HepG2 (cell line): ENCODE measurements around the gene LRRC73. TPM values are rescaled to one million over a fixed set of nuclear protein-coding genes. Genes with fewer than 3 reads are reported as not detected.

Experiments used
- ATAC-seq: fragments of 200-7000 bp; cut with Tn5 transposase; 3 replicates; pipeline ENCODE4 v1.9.1; 2020; ENCODE audit warnings: mild to moderate bottlenecking, moderate library complexity
- BruUV-seq: library from RNA; stranded (reverse); fragments of 400-500 nt; replicated peaks from 2 replicates; lab custom pipeline; 2021; lab: Mats Ljungman, UMichigan
- CTCF ChIA-PET: fragments of 300-600 bp; formaldehyde crosslinking; extraction: SDS; loops from one replicate; lab custom pipeline; 2021; ENCODE audit warnings: low total read pairs, inconsistent platforms, low intra/inter-chr PET ratio; lab: Yijun Ruan, JAX
- POLR2A ChIA-PET: fragments of 350-600 bp; sonication (Branson Sonifier 250); formaldehyde crosslinking; loops from one replicate; lab custom pipeline; 2020; ENCODE audit warnings: antibody characterized with exemption, inconsistent platforms; lab: Yijun Ruan, JAX
- DNase-seq: peaks from one replicate; pipeline ENCODE4 v3.0.0-alpha.2; 2015; ENCODE audit warnings: low spot score
- FAIRE-seq: peaks from 3 replicates; lab custom pipeline; 2011; peaks lifted over from hg19 to GRCh38; lab: Jason Lieb, UNC
- H2AFZ ChIP-seq: one replicate; pipeline ENCODE4 v1.6.1; 2011; ENCODE audit warnings: low read length, inconsistent platforms
- H3K27ac ChIP-seq: fragments of 300-600 bp; 3 replicates; pipeline ENCODE4 v1.8.0; 2011; ENCODE audit warnings: mixed run types, mild to moderate bottlenecking, mixed read lengths, low read length, inconsistent platforms; ENCODE audit not compliant: insufficient read depth; ENCODE audit errors: extremely low read length
- H3K27me3 ChIP-seq, 2 experiments: fragments of 200-600 bp in 1 of 2; 2 replicates in 1 of 2; 3 replicates in 1 of 2; pipeline versions ENCODE4 v1.6.0 to v1.8.0; 2011; ENCODE audit warnings: low read length in 2 of 2, mild to moderate bottlenecking in 2 of 2, moderate library complexity in 2 of 2, inconsistent platforms in 1 of 2; ENCODE audit not compliant: insufficient read depth in 2 of 2, control insufficient read depth in 1 of 2
- H3K36me3 ChIP-seq, 2 experiments: fragments of 200-600 bp in 1 of 2; replicated peaks in 1 of 2; 2 replicates in 1 of 2; 3 replicates in 1 of 2; pipeline versions ENCODE4 v1.5.1 to v1.8.0; 2011; ENCODE audit warnings: low read length in 2 of 2, inconsistent platforms in 1 of 2; ENCODE audit not compliant: insufficient read depth in 2 of 2, control insufficient read depth in 1 of 2
- H3K4me1 ChIP-seq: 2 replicates; pipeline ENCODE4 v1.5.1; 2012; ENCODE audit warnings: low read length, inconsistent platforms; ENCODE audit not compliant: insufficient read depth
- H3K4me2 ChIP-seq: 2 replicates; pipeline ENCODE4 v1.6.0; 2011; ENCODE audit warnings: low read depth, low read length, inconsistent platforms
- H3K4me3 ChIP-seq, 3 experiments: fragments of 200-600 bp in 1 of 3; sonication (generic), shearing (Covaris generic) in 1 of 3; replicated peaks in 1 of 3; 2 replicates each; pipeline ENCODE4 v1.5.1; 2011 to 2016; ENCODE audit warnings: low read length in 3 of 3, inconsistent platforms in 2 of 3, low read depth in 2 of 3, mild to moderate bottlenecking in 2 of 3, control low read depth in 1 of 3, mixed read lengths in 1 of 3; ENCODE audit not compliant: insufficient read depth in 1 of 3
- H3K79me2 ChIP-seq: one replicate; pipeline ENCODE4 v1.6.1; 2011; ENCODE audit warnings: low read length, inconsistent platforms; ENCODE audit not compliant: insufficient read depth
- H3K9ac ChIP-seq: 2 replicates; pipeline ENCODE4 v1.6.0; 2011; ENCODE audit warnings: mild to moderate bottlenecking, low read depth, low read length, inconsistent platforms; ENCODE audit not compliant: insufficient read depth
- H3K9me3 ChIP-seq: 2 replicates; pipeline ENCODE4 v1.5.1; 2012; ENCODE audit warnings: mild to moderate bottlenecking, low read length
- H4K20me1 ChIP-seq: 2 replicates; pipeline ENCODE4 v1.6.0; 2011; ENCODE audit warnings: inconsistent platforms, mild to moderate bottlenecking, low read length, moderate library complexity; ENCODE audit not compliant: insufficient read depth
- NR2F6 ChIP-seq, 2 experiments: IDR thresholded peaks; 2 replicates each; pipeline ENCODE4 v1.6.1; 2016; ENCODE audit warnings: antibody characterized with exemption in 1 of 2, mild to moderate bottlenecking in 1 of 2
- SPEN ChIP-seq: sonication (generic); formaldehyde crosslinking; IDR thresholded peaks from 2 replicates; pipeline ENCODE4 v1.5.1; 2020; ENCODE audit warnings: low read depth, mild to moderate bottlenecking, missing genetic modification reagents
- TBX2 ChIP-seq: sonication (generic); formaldehyde crosslinking; IDR thresholded peaks from 2 replicates; pipeline ENCODE4 v1.5.0; 2020; ENCODE audit warnings: missing genetic modification reagents, mild to moderate bottlenecking, borderline replicate concordance
- THAP11 ChIP-seq: IDR thresholded peaks from 2 replicates; pipeline ENCODE4 v1.6.1; 2016; ENCODE audit warnings: missing biosample characterization, missing genetic modification reagents
- ZNF549 ChIP-seq: sonication (generic); formaldehyde crosslinking; IDR thresholded peaks from 2 replicates; pipeline ENCODE4 v1.5.0; 2020; ENCODE audit warnings: missing genetic modification reagents
- WGBS: methylation state at CpG from one replicate; pipeline ENCODE4 v1.1.6; 2017; ENCODE audit warnings: low lambda C conversion rate; 5-methylcytosine and 5-hydroxymethylcytosine counted together
- in situ Hi-C: cut with HindIII; loops from 2 replicates; pipeline ENCODE4 v1.10.0; 2017; ENCODE audit warnings: low pct_unique_long_range_greater_than_20kb; ENCODE audit not compliant: extremely low pct_ligation_motif_present
- intact Hi-C: fragments of 100-400 bp; cut with micrococcal nuclease; formaldehyde crosslinking; loops from one replicate; pipeline ENCODE4 v1.10.0; 2022; ENCODE audit not compliant: unreplicated experiment
- polyA plus RNA-seq, 8 experiments: library from polyadenylated mRNA; depleted of rRNA in 3 of 8; stranded (reverse) in 7 of 8; unstranded in 1 of 8; fragments of >200 nt; fragmentation: Illumina TruSeq in 4 of 8; extraction: Trizol in 4 of 8; gene quantifications; 2 replicates each; pipeline versions ENCODE4 v1.2.1 to v1.2.3, GENCODE V29; 2011 to 2016; ENCODE audit warnings: low read depth in 4 of 8, missing spikeins in 1 of 8, mixed read lengths in 1 of 8; ENCODE audit not compliant: insufficient read depth in 1 of 8
- total RNA-seq, 5 experiments: library from RNA; depleted of rRNA; stranded (reverse); fragments of >200 nt; fragmentation: Illumina TruSeq; extraction: Trizol; gene quantifications; 2 replicates each; pipeline ENCODE4 v1.2.3, GENCODE V29; 2016; ENCODE audit warnings: low read depth in 1 of 5
- TF ChIP-seq, protein P1 (sequence below): IDR thresholded peaks from 2 replicates; pipeline ENCODE4 v1.6.1; 2016; ENCODE audit warnings: mild to moderate bottlenecking
- TF ChIP-seq, protein P2 (sequence below): sonication (generic); formaldehyde crosslinking; IDR thresholded peaks from 2 replicates; pipeline ENCODE4 v1.4.0; 2020; ENCODE audit warnings: missing genetic modification reagents, borderline replicate concordance

Gene LRRC73
- total and polyA plus RNA-seq, 2 of the 13 experiments (the other 11 are each of a cell fraction or from before 2014, with no cell fraction given) = 0.11 to 0.12 TPM

DNA sequence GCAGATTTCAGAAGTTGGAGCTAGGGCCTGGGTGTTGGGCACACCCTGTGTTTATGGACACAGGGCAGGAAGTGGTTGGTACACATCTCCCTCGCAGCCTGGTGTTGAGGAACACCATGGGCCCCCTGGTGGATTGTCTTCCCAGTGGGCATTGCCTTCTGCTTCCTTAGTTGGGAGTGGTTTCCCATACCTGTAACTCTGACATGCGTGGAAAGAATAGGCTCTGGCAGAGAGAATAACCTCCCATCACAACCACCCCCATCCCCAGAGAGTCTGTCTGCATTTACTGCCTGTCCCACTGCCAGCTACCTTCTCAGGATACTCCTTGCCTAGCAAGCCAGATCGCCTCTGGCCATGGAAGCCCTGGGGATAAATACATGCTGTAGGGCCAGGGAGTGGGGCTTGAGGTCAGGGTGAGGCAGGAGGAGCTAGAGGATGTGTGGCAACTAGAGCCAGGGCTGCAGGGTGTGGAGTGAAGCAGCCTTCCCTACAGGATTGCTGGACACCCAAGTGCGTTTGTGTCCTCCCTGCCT, 14.7 kb downstream of the LRRC73 start (continued):
- TF ChIP-seq, protein P1, sequence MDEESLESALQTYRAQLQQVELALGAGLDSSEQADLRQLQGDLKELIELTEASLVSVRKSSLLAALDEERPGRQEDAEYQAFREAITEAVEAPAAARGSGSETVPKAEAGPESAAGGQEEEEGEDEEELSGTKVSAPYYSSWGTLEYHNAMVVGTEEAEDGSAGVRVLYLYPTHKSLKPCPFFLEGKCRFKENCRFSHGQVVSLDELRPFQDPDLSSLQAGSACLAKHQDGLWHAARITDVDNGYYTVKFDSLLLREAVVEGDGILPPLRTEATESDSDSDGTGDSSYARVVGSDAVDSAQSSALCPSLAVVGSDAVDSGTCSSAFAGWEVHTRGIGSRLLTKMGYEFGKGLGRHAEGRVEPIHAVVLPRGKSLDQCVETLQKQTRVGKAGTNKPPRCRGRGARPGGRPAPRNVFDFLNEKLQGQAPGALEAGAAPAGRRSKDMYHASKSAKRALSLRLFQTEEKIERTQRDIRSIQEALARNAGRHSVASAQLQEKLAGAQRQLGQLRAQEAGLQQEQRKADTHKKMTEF (CRISPR knock-in tag) = no peak
- TF ChIP-seq, protein P2, sequence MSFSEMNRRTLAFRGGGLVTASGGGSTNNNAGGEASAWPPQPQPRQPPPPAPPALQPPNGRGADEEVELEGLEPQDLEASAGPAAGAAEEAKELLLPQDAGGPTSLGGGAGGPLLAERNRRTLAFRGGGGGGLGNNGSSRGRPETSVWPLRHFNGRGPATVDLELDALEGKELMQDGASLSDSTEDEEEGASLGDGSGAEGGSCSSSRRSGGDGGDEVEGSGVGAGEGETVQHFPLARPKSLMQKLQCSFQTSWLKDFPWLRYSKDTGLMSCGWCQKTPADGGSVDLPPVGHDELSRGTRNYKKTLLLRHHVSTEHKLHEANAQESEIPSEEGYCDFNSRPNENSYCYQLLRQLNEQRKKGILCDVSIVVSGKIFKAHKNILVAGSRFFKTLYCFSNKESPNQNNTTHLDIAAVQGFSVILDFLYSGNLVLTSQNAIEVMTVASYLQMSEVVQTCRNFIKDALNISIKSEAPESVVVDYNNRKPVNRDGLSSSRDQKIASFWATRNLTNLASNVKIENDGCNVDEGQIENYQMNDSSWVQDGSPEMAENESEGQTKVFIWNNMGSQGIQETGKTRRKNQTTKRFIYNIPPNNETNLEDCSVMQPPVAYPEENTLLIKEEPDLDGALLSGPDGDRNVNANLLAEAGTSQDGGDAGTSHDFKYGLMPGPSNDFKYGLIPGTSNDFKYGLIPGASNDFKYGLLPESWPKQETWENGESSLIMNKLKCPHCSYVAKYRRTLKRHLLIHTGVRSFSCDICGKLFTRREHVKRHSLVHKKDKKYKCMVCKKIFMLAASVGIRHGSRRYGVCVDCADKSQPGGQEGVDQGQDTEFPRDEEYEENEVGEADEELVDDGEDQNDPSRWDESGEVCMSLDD = no peak

DNA sequence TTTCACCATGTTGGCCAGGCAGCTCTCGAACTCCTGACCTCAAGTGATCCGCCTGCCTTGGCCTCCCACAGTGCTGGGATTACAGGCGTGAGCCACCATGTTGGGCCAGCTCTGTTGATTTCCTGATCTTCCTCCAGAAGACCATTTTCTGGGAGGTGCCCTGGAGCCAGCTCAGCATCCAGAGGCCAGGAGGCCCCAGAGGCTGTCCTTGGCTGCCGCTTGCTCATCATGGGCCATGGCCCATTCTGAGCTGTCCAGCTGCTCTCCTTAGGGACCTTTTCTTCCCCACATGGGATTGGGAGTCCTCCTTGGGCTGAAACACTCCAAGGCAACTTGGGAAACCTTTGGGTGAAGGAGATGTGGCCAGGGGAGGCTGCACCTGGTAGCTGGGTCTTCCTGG, 15.4 kb downstream of the LRRC73 start:
- H2AFZ ChIP-seq = no peak overlapping the region
- H3K36me3 ChIP-seq = peaks cover 19 to 21% of the 10 kb centered on the region in 2 experiments
- no peak overlapping the region for H3K4me2 ChIP-seq
- POLR2A ChIA-PET = interaction anchor here (1.2 to 6.4 kb wide), 9 partner anchors 11 to 320 kb away, joined by 3 to 141 read pairs (median 9); partner anchors contain the start of genes DLK2 and TJAP1
- in situ Hi-C loops = loop anchor here (5.0 kb wide), 2 partner anchors 37 to 232 kb away; partner anchors contain the start of gene DLK2
- no peak for ATAC-seq
- CTCF ChIA-PET = interaction anchor here (3.5 kb wide), 1 partner anchor 40 kb away, joined by 53 read pairs; the partner anchor contains the start of gene DLK2
- no peak for FAIRE-seq
- peaks cover 17% of the 10 kb centered on the region for H3K4me1 ChIP-seq
- no peaks in the 10 kb centered on the region for H3K27me3 ChIP-seq
- peaks cover 40% of the 10 kb centered on the region for H3K79me2 ChIP-seq
- H3K4me3 ChIP-seq = no peak overlapping the region
- peak overlapping the region; percentile 46 for H3K27ac ChIP-seq
- intact Hi-C loops = loop anchor here (5.0 to 10.0 kb wide), 3 partner anchors 60 to 232 kb away; partner anchors contain the start of gene ZNF318
- no peak for TF ChIP-seq THAP11
- TF ChIP-seq ZNF549 (CRISPR knock-in tag) = no peak
- 0 out of 2 replicates have a peak, but pooled peaks have one; percentile 14 for TF ChIP-seq SPEN (CRISPR knock-in tag)
- no peak for TF ChIP-seq NR2F6 (IDR thresholded peaks at IDR 0.05)
- 0 out of 2 replicates have a peak, but pooled peaks have one; percentile 2 for TF ChIP-seq NR2F6 (CRISPR knock-in tag; IDR thresholded peaks at IDR 0.05)
- TF ChIP-seq TBX2 = peak; percentile 5; the same call in 1 of the 2 replicates
- no peaks in the 10 kb centered on the region for H3K9me3 ChIP-seq
- no TSS peak for BruUV-seq
- no peaks in the 10 kb centered on the region for H4K20me1 ChIP-seq
- DNase-seq = no peak
- WGBS = 99% methylated on average over 4 of the region's 4 CpGs
- H3K9ac ChIP-seq = no peak overlapping the region; the same call in 1 of the 2 replicates
